Pancreas (tissue), 10 donors: ENCODE data around the gene HIGD2A. TPM values are rescaled to one million over a fixed set of nuclear protein-coding genes. Genes with fewer than 3 reads are reported as not detected.

ENCODE experiments used
- ATAC-seq, 4 donors: fragments of 200-7000 bp; cut with Tn5 transposase; one replicate each; pipeline versions ENCODE4 v1.8.0 to v1.9.1; 2020; ENCODE audit warnings: mild to moderate bottlenecking in 4 of 4, moderate library complexity in 4 of 4
- DNase-seq, 6 donors: peaks; one replicate each; pipeline ENCODE4 v3.0.0-alpha.2; 2020
- FAIRE-seq: peaks from 2 replicates; lab custom pipeline; 2012; peaks lifted over from hg19 to GRCh38; lab: Jason Lieb, UNC
- H3K27ac ChIP-seq, 4 donors: fragments of 200-600 bp; sonication (generic); 1 replicate in 3 of 4; 2 replicates in 1 of 4; pipeline versions ENCODE4 v1.5.0 to v1.8.0; 2020
- H3K27me3 ChIP-seq, 4 donors: fragments of 200-600 bp; one replicate each; pipeline ENCODE4 v1.8.0; 2021
- H3K36me3 ChIP-seq, 3 donors: fragments of 200-600 bp; sonication (generic) in 1 of 3; one replicate each; pipeline versions ENCODE4 v1.5.0 to v1.8.0; 2020 to 2021
- H3K4me1 ChIP-seq, 3 donors: fragments of 200-600 bp; one replicate each; pipeline ENCODE4 v1.8.0; 2021
- H3K4me3 ChIP-seq, 4 donors: fragments of 200-600 bp; sonication (generic) in 2 of 4; one replicate each; pipeline versions ENCODE4 v1.5.0 to v1.8.0; 2020 to 2021
- H3K9me3 ChIP-seq, 4 donors: fragments of 200-600 bp; one replicate each; pipeline ENCODE4 v1.8.0; 2021
- WGBS, 2 donors: extraction: QIAGEN DNeasy Blood & Tissue Kit; methylation state at CpG; one replicate each; pipeline ENCODE4 v1.1.7; 2013; 5-methylcytosine and 5-hydroxymethylcytosine counted together
- intact Hi-C, 3 donors: fragments of 100-400 bp; cut with DNase I; formaldehyde crosslinking; loops; one replicate each; pipeline versions ENCODE4 v1.11.1 to v1.14.2; 2022
- microRNA-seq, 2 donors: library from miRNA; unstranded; fragments of <30 nt; microRNA quantifications; one replicate each; pipeline versions ENCODE4 to v1.1.0, GENCODE V29; 2019 to 2020
- polyA plus RNA-seq, 2 donors: library from polyadenylated mRNA; stranded (reverse); fragments of 200-250 nt; gene quantifications; one replicate each; pipeline ENCODE4 v1.2.3, GENCODE V29; 2013
- total RNA-seq, 6 donors: library from RNA; stranded (reverse); fragmentation: NEBNext Ultra II Directional in 4 of 6; extraction: Animal tissue kit (Norgen Biotek cat#: 25700) in 4 of 6; gene quantifications; one replicate each; pipeline versions ENCODE4 v1.2.1 to v1.2.4, GENCODE V29; 2021 to 2023
- TF ChIP-seq, protein P1 (sequence below), 4 donors: fragments of 200-600 bp; sonication (generic) in 3 of 4; IDR thresholded peaks; one replicate each; pipeline versions ENCODE4 v1.5.0 to v1.8.0; 2021; ENCODE audit warnings: antibody characterized with exemption in 4 of 4
- donor health status: healthy with polysubstance abuse.
- donor health status: DM: no; HTN: no; CAD: no; lungs with moderate emphysema.
- donor health status: DM: no; HTN: no; CAD: no.
- donor health status: control.
- donor health status: control.
- donor health status: Bipolar disorder and iron deficiency.
- donor health status: DM: yes; HTN: yes; CAD: no.
- donor health status: DM: no; HTN: no; CAD: no.
- donor health status: DM: no; HTN: no; CAD: no.
- donor health status: DM: yes; HTN: yes; CAD: no.

Gene HIGD2A
- total and polyA plus RNA-seq, 8 donors: 30.0 to 109 (median 45.7) TPM

DNA sequence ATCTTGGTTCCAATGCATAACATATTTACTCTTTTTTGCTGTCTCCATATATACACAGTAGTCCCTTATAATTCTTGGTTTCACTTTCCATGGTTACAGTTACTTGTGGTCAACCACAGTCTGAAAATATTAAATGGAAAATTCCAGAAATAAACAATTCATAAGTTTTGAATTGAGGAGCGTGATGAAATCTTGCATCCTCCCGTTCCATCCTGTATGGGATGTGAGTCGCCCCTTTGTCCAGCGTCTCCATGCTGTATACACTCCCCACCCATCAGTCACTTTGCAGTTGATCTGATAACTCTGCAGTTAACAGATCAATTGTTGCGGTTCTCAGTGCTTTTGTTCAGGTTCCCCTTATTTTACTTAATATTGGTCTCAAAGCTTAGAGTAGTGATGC lies 48.1 kb downstream of the HIGD2A start:
- H3K27ac ChIP-seq: no peak overlapping the region
- TF ChIP-seq, protein P1, sequence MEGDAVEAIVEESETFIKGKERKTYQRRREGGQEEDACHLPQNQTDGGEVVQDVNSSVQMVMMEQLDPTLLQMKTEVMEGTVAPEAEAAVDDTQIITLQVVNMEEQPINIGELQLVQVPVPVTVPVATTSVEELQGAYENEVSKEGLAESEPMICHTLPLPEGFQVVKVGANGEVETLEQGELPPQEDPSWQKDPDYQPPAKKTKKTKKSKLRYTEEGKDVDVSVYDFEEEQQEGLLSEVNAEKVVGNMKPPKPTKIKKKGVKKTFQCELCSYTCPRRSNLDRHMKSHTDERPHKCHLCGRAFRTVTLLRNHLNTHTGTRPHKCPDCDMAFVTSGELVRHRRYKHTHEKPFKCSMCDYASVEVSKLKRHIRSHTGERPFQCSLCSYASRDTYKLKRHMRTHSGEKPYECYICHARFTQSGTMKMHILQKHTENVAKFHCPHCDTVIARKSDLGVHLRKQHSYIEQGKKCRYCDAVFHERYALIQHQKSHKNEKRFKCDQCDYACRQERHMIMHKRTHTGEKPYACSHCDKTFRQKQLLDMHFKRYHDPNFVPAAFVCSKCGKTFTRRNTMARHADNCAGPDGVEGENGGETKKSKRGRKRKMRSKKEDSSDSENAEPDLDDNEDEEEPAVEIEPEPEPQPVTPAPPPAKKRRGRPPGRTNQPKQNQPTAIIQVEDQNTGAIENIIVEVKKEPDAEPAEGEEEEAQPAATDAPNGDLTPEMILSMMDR (IDR thresholded peaks at IDR 0.05): no peak
- H3K4me1 ChIP-seq: no peaks in the 10 kb centered on the region
- intact Hi-C loops: no loop called here
- 42 to 47% methylated on average over 5 of the region's 5 CpGs for WGBS, 2 donors
- DNase-seq (no peak), FAIRE-seq (no peak), ATAC-seq (no peak)
- no peak overlapping the region for H3K4me3 ChIP-seq
- no peaks in the 10 kb centered on the region for H3K36me3 ChIP-seq
- H3K27me3 ChIP-seq: no peaks in the 10 kb centered on the region
- H3K9me3 ChIP-seq: no peaks in the 10 kb centered on the region

DNA sequence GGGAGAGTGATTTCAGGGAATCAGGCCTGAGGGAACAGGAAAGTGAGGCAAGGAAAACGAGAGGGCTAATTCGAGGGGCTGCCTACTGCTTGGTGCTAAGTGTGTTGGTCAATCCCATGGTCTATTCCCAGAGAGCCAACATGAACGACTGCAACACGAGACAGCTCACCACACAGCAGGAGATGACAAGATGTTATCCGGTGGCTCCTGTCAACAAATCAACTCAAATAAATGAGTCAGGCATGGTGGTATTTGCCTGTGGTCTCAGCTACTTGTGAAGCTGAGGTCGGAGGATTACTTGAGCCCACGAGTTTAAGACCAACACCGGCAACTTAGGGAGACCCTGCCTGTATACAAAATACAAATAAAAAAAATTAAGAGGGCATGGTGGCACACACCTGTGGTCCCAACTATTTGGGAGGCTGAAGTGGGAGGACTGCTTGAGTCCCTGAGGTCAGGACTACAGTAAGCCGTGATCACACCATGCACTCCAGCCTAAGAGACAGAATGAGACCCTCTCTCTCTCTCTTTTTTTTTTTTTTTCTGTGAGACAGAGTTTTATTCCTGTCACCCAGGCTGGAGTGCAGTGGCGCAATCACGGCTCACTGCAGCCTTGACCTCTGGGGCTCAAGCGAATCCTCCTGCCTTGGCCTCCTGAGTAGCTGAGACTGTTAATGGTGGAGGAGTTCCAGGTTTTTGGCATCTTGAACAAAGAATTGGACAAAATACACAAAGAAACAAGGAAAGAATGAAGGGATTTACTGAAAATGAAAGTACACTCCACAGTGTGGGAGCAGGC lies 50.6 kb downstream of the HIGD2A start:
- Histone ChIP-seq H3K4me1 (no peaks in the 10 kb centered on the region), H3K4me3 (no peak overlapping the region), H3K36me3 (no peaks in the 10 kb centered on the region), H3K9me3 (no peaks in the 10 kb centered on the region), H3K27me3 (no peaks in the 10 kb centered on the region), H3K27ac (no peak overlapping the region)
- WGBS, 2 donors: 61 to 63% methylated on average over 12 of the region's 12 CpGs
- TF ChIP-seq, protein P1 (IDR thresholded peaks at IDR 0.05): no peak
- no peak for DNase-seq
- no peak for FAIRE-seq
- intact Hi-C loops: no loop called here
- no peak for ATAC-seq

Small RNA genes within 50 kb of the gene (microRNA-seq; reads per million reads assigned to microRNA genes)
- 3.2 to 7.7 reads per million in 2 donors for gene MIR1271

Other genes with a start within 250 kb of the HIGD2A start
- gene SIMC1, start 150.3 kb upstream of the HIGD2A start, total RNA-seq: 10 to 100 TPM in 2 of 6 donors, 1 to 10 TPM in 4; 7.3 to 15.3 (median 8.7) TPM
- gene SIMC1, start 150.3 kb upstream of the HIGD2A start, polyA plus RNA-seq: 1 to 10 TPM; 5.3 to 7.0 TPM
- 10 to 100 TPM; 37.0 to 58.5 (median 42.2) TPM for gene KIAA1191, start 27.0 kb upstream of the HIGD2A start, total RNA-seq
- 10 to 100 TPM; 28.7 to 43.3 TPM for gene KIAA1191, start 27.0 kb upstream of the HIGD2A start, polyA plus RNA-seq
- gene ARL10, start 23.3 kb upstream of the HIGD2A start, total RNA-seq: 1 to 10 TPM in 5 of 6 donors, under 1 TPM in 1; 0.95 to 5.3 (median 1.7) TPM
- 1 to 10 TPM; 3.0 to 4.0 TPM for gene ARL10, start 23.3 kb upstream of the HIGD2A start, polyA plus RNA-seq
- 10 to 100 TPM in 2 of 6 donors, 1 to 10 TPM in 4; 4.7 to 13.3 (median 7.9) TPM for gene NOP16, start 153 bp upstream of the HIGD2A start, total RNA-seq
- gene NOP16, start 153 bp upstream of the HIGD2A start, polyA plus RNA-seq: 10 to 100 TPM; 18.4 to 23.2 TPM
- gene CLTB, start 27.8 kb downstream of the HIGD2A start, total RNA-seq: 10 to 100 TPM; 28.6 to 42.3 (median 32.6) TPM
- 10 to 100 TPM; 64.9 to 92.0 TPM for gene CLTB, start 27.8 kb downstream of the HIGD2A start, polyA plus RNA-seq
- gene FAF2, start 59.6 kb downstream of the HIGD2A start, total RNA-seq: 10 to 100 TPM in 5 of 6 donors, 1 to 10 TPM in 1; 9.3 to 18.0 (median 15.6) TPM
- 10 to 100 TPM in 1 of 2 donors, 1 to 10 TPM in 1; 6.8 to 15.5 TPM for gene FAF2, start 59.6 kb downstream of the HIGD2A start, polyA plus RNA-seq
- gene RNF44, start 148.7 kb downstream of the HIGD2A start, total RNA-seq: 10 to 100 TPM; 13.8 to 36.6 (median 18.5) TPM
- gene RNF44, start 148.7 kb downstream of the HIGD2A start, polyA plus RNA-seq: 10 to 100 TPM; 18.0 to 27.5 TPM
- 1 to 10 TPM in 1 of 6 donors, under 1 TPM in 4, not detected in 1; 0.19 to 1.1 (median 0.26) TPM for gene CDHR2, start 160.6 kb downstream of the HIGD2A start, total RNA-seq
- under 1 TPM; 0.23 to 0.89 TPM for gene CDHR2, start 160.6 kb downstream of the HIGD2A start, polyA plus RNA-seq
- gene GPRIN1, start 221.4 kb downstream of the HIGD2A start, total RNA-seq: 1 to 10 TPM in 2 of 6 donors, under 1 TPM in 4; 0.23 to 1.1 (median 0.42) TPM
- 1 to 10 TPM in 1 of 2 donors, under 1 TPM in 1; 0.72 to 3.2 TPM for gene GPRIN1, start 221.4 kb downstream of the HIGD2A start, polyA plus RNA-seq
- gene SNCB, start 241.8 kb downstream of the HIGD2A start, total RNA-seq: under 1 TPM in 5 of 6 donors, not detected in 1; 0.14 to 0.41 (median 0.35) TPM
- gene SNCB, start 241.8 kb downstream of the HIGD2A start, polyA plus RNA-seq: 1 to 10 TPM; 3.6 to 6.6 TPM
- under 1 TPM in 1 of 6 donors, not detected in 5; 0.04 TPM for gene EIF4E1B, start 241.9 kb downstream of the HIGD2A start, total RNA-seq
- 1 to 10 TPM in 1 of 2 donors, under 1 TPM in 1; 0.30 to 1.5 TPM for gene EIF4E1B, start 241.9 kb downstream of the HIGD2A start, polyA plus RNA-seq